HG03520 (cell line): ENCODE data around the gene ARMC9.
"Not testable (repeated sequence)": the region's sequence is repeated elsewhere in the genome, so short reads cannot be mapped to it uniquely, and the experiment has no call there.

ENCODE experiments used
- ATAC-seq: cut with Tn5 transposase; IDR thresholded peaks from one replicate; pipeline ENCODE4 v1.9.1; 2021; ENCODE audit warnings: mild to moderate bottlenecking, moderate library complexity; ENCODE audit not compliant: unreplicated experiment

Gene ARMC9

GRCh38 chr2:231241755-231242507, 43.5 kb downstream of the ARMC9 start:
- ATAC-seq, result no peak

GRCh38 chr2:231243866-231244265, 45.4 kb downstream of the ARMC9 start:
- no peak for ATAC-seq

- ATAC-seq, result no peak
Observed at GRCh38 chr2:231244382-231245248, 46.2 kb downstream of the ARMC9 start.

DNA sequence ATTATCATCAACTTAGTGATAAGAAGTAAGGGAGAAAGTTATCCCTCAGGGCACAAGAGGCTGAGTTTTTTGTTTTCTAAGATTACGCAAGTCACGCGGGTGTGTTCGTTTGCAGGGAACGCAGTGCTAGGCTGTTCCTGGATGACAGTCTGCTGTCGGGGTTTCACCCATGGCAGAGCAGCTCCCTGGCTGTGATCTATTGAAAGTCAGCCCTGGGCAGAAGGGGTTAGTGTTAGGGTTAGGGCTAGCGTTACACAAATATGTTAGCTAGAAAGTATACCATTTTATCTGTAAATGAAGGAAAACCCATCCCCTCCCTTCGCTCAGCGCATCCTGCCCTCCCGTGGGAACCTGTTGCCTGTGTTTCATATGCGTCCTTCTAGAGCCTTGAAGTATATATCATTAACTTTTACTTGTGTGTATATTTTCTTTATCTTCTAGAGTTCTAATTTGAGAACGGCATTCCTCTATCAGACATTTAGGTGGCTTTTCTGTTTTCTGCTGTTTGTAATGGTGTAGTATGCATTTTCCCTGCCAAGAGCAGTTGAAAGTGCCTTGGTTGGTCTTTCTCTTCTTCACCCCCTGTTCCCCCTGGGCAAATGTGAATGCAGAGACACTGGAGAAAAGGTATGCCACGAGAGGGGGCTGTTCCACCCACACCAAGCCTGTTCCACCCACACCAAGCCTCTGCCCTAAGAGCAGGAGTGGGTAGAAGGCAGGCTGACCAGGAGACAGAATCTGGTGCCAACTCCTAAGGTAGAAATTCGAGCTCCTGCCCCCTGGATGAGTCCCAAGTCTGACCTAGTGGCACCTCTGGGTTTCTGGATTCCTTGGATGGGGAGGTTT, 47.0 kb downstream of the ARMC9 start:
- ATAC-seq, result no peak

DNA sequence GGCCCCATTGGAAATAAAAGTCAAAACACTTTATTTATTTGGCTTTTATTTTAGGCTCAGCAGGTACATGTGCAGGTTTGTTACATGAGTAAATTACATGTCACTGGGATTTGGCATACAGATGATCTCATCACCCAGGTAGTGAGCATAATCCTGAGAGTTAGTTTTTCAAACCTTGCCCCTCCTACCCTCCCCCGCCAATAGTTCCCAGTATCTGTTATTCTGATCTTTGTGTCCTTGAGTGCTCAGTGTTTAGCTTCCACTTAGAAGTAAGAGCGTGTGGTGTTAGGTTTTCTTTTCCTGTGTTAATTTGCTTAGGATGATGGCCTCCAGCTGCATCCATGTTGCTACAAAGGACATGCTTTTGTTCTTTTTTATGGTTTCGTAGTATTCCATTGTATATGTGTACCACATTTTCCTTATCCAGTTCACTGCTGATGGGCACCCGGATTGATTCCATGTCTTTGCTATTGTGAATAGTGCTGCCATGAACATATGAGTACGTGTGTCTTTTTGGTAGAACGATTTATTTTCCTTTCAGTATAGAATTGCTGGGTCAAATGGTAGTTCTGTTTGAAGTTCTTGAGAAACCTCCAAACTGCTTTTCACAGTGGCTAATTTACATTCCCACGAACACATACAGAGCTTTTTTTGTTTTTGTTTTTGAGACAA, 47.9 kb downstream of the ARMC9 start:
- ATAC-seq, result no peak

GRCh38 chr2:231250146-231250545, 51.7 kb downstream of the ARMC9 start:
- no peak for ATAC-seq

DNA sequence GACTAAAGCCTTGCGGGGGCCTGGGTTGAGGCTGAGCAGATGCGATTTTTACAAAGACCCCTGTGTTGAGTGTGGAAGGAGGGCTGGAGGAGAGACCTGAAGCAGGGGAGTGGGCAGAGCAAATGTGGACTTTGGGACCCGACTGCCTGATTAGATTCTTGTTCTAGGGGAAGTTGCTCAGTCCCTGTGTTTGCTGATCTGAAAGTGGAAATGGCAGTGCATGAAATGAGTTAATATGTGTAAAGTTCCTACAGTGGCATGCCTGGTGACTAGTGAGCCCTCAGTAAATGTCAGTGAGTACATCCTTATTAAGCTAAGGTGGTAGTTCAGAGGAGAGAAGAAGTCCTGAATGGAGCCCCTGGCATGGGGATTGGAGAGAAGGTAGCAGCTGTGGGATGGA, 52.3 kb downstream of the ARMC9 start:
- ATAC-seq, result no peak

DNA sequence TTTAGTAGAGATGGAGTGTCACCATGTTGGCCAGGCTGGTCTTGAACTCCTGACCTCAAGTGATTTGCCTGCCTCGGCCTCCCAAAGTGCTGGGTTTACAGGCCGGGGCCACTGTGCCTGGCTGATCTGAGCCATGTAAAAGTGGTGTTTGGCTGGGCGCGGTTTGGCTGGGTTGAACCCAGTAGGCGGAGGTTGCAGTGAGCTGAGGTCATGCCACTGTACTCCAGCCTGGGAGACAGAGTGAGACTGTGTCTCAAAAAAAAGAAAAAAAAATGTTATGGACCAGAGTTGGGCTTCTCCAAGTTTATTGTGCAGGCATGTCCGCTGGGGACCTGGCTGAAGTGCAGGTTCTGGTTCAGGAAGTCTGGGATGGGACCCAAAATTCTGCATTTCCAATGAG, 54.9 kb downstream of the ARMC9 start:
- not testable (repeated sequence) for ATAC-seq

- no peak for ATAC-seq
Observed at GRCh38 chr2:231256494-231256893, 58.1 kb downstream of the ARMC9 start.

DNA sequence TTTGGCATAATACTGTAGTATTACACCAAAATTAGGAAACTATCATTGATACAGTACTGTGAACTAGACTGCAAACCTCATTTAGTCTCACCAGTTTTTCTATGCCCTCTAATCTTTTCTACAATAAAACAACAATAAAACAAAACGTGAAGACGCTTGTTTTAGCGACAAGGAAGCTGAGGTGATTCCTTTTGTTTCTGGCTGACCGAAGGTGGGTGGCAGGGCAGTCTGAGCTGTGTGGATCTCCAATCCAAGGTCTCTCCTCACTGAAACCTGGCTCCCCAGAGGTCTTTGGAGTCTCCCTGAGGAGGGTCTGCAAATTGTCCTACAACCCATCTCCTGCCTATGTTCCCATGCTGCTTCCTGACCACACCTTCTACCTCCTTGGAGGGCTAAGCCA, 59.3 kb downstream of the ARMC9 start:
- ATAC-seq, result no peak

DNA sequence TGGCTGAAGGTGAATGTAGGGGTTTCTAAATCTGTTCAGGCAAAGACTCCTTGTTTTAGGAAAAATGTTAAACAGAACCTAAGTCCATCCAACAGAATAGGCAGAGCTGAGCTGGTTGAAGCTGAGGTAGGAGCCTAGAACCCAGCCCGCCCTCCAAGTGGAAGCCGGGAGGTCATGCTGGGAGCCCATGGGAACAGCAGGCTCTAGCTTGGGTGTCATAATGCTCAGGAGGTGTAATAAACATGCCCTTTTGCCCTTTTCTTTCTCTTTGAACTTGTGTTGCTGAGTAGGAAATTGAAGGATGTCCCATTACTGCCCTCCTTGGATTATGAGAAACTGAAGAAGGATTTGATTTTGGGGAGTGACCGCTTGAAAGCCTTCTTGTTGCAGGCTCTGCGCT, 60.3 kb downstream of the ARMC9 start:
- ATAC-seq, result no peak

DNA sequence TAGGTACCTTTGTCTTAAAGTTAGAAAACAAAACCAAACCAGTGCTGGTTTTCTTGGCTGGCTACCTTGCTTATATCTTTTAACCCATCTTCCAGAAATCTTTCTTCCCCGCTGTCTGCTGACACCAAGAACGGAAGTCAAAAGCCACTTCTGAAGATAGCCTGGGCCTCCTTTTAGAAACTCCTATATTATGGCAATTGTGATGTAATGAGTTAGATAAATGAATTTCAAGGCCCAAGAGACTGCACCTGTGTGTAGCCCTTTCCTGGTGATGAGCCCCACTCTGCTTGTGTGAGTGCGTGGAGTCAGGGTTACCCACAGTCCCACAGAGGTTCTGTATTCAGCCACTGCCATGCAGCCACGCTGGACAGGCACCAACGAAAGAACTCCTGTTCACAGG, 60.7 kb downstream of the ARMC9 start:
- ATAC-seq, result no peak

- no peak for ATAC-seq
Observed at GRCh38 chr2:231260442-231261208, 62.2 kb downstream of the ARMC9 start.

DNA sequence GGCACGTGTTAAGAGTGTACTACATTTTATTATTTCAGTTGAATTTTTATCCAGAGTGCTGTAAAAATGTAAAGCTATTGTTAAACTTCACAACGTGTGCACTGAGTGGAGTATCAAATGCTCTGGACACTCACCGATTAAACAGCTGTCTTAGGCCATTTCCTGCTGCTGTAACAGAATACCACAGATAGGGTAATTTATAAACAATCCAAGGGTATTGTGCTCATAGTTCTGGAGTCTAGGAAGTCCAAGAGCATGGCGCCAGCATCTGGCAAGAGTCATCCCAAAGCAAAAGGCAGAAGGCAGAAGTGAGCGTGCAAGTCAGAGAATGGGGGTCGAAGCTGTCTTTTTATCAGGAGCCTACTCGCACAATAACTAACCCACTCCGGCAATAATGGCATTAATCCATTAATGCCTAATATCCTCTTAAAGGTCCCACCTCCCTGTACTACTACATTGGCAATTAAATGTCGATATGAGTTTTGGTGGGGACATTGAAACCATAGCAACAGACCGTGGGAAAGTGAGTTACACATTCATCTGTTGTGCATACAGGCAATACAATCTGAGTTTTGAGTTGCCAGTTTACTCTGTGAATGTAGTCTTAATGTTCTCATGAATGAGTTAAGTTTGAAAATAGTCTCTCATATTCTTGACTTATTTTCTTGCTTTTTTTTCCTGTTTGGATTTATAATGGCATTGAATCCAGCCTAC, 64.8 kb downstream of the ARMC9 start:
- no peak for ATAC-seq

DNA sequence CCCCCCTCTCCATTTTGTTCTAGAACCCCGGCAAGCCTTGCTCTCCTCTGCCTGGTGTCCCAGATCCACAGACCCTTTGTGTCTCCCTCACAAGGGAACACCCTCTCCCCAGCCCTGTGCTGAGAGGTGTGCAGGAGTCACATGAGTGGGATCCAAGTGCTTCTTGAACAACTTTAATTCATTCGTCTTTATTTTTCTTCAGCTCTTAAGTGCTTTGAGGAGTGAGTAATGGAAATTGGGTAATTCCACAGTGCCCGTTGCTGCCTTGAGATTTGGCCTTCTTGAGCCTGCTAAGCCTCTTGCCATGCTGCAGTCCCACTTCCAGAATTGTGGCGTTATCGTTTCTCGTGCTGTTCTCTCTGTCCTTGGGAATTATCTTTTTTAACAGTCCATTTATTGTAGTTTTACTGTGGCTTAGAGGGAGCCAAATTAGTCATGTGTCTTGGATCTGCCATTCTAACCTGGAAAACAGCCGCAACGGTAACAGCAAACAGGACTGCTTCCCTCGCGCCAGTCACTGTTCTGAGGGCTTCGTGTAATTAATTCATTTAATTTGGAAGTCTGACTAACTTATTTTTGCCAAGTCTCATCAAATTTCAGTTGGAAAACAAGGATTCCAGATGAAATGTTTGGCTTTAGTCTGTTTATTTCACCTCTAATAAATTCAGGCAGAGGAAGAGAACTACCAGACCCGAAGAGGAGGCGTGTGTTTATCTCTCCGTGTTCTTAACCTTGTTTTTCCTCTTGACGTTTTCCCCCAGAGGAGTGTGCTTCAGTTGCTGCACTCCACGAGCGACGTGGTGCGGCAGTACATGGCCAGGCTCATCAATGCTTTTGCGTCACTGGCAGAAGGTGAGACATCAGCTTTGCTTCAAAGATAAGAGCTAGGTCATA, 72.0 kb downstream of the ARMC9 start:
- no peak for ATAC-seq

DNA sequence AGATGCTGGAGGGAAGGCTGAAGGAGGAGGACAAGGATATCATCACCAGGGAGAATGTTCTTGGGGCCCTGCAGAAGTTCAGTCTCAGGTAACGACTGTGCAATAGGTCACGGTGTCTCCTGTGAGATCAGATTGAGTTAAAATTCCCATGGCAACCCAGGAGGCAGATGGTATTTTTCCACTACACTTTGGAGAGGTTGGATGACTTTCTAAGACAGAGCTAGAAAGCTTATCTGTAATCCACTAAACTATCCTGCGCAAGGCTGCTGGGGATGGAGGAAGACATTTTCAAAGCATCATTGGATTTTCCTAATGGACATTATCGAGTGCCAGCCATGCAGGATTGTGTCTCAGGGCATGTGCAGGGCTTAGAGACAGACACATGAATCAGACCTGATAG, 74.6 kb downstream of the ARMC9 start:
- ATAC-seq, result no peak

GRCh38 chr2:231276987-231277386, 78.6 kb downstream of the ARMC9 start:
- no peak for ATAC-seq

- no peak for ATAC-seq
Observed at GRCh38 chr2:231277962-231278361, 79.5 kb downstream of the ARMC9 start.
